Breast epithelium (tissue), 3 donors: ENCODE measurements around the gene RPL3.

ENCODE experiments used
- CTCF ChIP-seq, 3 donors: fragments of 450-650 bp; IDR thresholded peaks; one replicate each; pipeline ENCODE4 v1.5.1; 2016 to 2017; ENCODE audit warnings: antibody characterized with exemption in 3 of 3, mild to moderate bottlenecking in 3 of 3, moderate library complexity in 3 of 3
- POLR2A ChIP-seq: fragments of 450-650 bp; IDR thresholded peaks from one replicate; pipeline ENCODE4 v1.6.1; 2016; ENCODE audit warnings: antibody characterized with exemption, mild to moderate bottlenecking, moderate library complexity

- TF ChIP-seq POLR2A (no peak), CTCF (IDR thresholded peaks at IDR 0.05) (no peak)
These were observed 9.3 kb downstream of the RPL3 start for GRCh38 chr22:39309881-39310714.
